HG02678 (cell line): ENCODE measurements around the gene SFXN1.

Experiments used
- ATAC-seq: cut with Tn5 transposase; IDR thresholded peaks from one replicate; pipeline ENCODE4 v1.9.1; 2021; ENCODE audit warnings: mild to moderate bottlenecking, moderate library complexity; ENCODE audit not compliant: unreplicated experiment

Gene SFXN1

DNA sequence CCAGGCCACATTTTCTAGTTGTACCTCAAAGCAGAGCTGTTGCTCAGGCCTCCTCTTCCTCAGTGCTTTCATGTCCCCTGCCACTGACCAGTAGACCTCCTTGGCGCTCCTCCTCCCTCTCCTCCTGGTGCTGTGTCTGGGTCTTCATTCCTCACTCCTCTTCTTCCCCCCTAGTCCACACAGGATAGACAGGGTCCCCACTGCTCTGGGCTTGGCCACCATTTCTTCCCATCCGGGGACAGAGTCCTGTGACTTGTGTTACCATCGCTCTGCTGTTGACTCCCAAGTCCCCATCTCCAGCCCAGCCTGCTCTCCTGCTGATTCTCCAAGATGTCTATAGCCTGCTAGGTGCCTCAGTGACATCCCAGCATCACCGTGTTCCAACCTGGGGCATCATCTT is 91.3 kb downstream of the SFXN1 start:
- ATAC-seq = no peak

DNA sequence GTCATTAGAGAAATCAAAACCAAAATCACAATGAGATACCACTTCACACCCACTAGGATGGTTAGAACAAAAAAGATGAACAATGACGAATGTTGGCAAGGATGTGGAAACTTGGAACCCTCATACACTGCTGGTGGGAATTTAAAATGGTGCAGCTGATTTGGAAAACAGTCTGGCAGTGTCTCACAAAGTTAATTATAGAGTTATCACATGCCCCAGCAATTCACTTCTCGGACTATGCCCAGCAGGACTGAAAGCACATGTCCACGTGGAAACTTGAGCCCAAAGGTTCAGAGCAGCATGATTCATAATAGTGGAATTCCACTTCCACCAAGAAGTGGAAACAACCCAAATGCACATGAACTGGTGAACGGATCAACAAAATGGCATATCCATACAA is 94.5 kb downstream of the SFXN1 start:
- no peak for ATAC-seq

- no peak for ATAC-seq
These were observed 95.3 kb downstream of the SFXN1 start for GRCh38 chr5:175573493-175574269.

- no peak for ATAC-seq
These were observed 96.9 kb downstream of the SFXN1 start for GRCh38 chr5:175575301-175575700.

- no peak for ATAC-seq
These were observed 97.7 kb downstream of the SFXN1 start for GRCh38 chr5:175576096-175576495.

GRCh38 chr5:175576591-175576990 is 98.2 kb downstream of the SFXN1 start:
- ATAC-seq = no peak
